Memory B cell (primary cell): ENCODE data around the gene NTNG2.

Experiments used
- ATAC-seq: fragments of 150-1000 bp; cut with Tn5 transposase; 2 replicates; pipeline ENCODE4 v1.10.0; 2021; ENCODE audit warnings: low read depth, mild to moderate bottlenecking, moderate library complexity
- DNase-seq, 2 donors: peaks; one replicate each; pipeline ENCODE4 v3.0.0; 2022; ENCODE audit warnings: low spot score in 2 of 2
- H3K27ac Mint-ChIP-seq: one replicate; pipeline ENCODE4 v1.8.0; 2022; ENCODE audit warnings: mild to moderate bottlenecking, moderate library complexity, mixed read lengths
- H3K27me3 Mint-ChIP-seq: one replicate; pipeline ENCODE4 v1.8.0; 2022; ENCODE audit warnings: mixed read lengths
- H3K36me3 Mint-ChIP-seq: one replicate; pipeline ENCODE4 v1.8.0; 2022; ENCODE audit warnings: mild to moderate bottlenecking, mixed read lengths
- H3K4me1 Mint-ChIP-seq: one replicate; pipeline ENCODE4 v1.8.0; 2022; ENCODE audit warnings: mixed read lengths
- H3K4me3 Mint-ChIP-seq: one replicate; pipeline ENCODE4 v1.8.0; 2022; ENCODE audit warnings: mild to moderate bottlenecking, moderate library complexity, mixed read lengths
- H3K9me3 Mint-ChIP-seq: one replicate; pipeline ENCODE4 v1.8.0; 2022; ENCODE audit warnings: mixed read lengths

NTNG2 gene

GRCh38 chr9:132210472-132211145 lies 48.8 kb downstream of the NTNG2 start:
- no peaks in the 10 kb centered on the region for H3K4me1 Mint-ChIP-seq
- no peak for DNase-seq
- no peak for ATAC-seq
- H3K36me3 Mint-ChIP-seq: no peaks in the 10 kb centered on the region
- no peak overlapping the region for H3K27ac Mint-ChIP-seq
- H3K9me3 Mint-ChIP-seq: no peaks in the 10 kb centered on the region
- peaks cover 12% of the 10 kb centered on the region for H3K27me3 Mint-ChIP-seq
- H3K4me3 Mint-ChIP-seq: no peak overlapping the region

- no peak overlapping the region for H3K27ac Mint-ChIP-seq
- no peak overlapping the region for H3K4me3 Mint-ChIP-seq
- ATAC-seq: no peak
- H3K27me3 Mint-ChIP-seq: peaks cover 17% of the 10 kb centered on the region
- no peaks in the 10 kb centered on the region for H3K36me3 Mint-ChIP-seq
- H3K4me1 Mint-ChIP-seq: no peaks in the 10 kb centered on the region
- H3K9me3 Mint-ChIP-seq: no peaks in the 10 kb centered on the region
- no peak for DNase-seq
These were observed 49.7 kb downstream of the NTNG2 start for GRCh38 chr9:132211570-132211969.

DNA sequence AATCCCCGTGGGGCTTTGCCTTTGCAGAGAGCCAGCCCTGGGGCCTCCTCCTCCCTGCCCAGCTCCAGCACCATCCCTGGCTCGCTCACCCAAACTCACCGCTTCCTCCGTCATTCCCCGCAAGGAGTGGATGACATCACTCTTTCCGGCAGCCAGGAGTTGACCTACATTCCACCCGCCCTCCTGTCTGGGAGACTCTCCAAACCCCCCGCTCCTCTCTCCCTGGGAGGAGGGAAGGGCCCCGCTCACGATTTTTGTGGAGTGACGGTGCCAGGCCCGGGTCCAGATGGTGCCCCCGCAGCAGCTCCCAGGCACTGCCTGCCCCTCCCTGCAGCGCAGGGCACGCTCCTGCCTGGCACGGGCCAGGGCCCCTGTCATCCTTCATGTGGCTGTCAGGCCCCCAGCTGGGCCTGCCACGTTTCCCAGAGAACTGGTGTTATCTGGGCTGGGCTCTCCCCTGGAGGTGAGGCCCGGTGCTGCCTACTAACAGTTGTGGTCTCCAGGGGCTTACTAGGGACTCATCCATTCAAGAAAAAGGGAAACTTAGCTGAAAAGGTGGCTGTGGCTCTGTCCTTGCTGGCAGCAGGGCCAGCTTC lies 52.3 kb downstream of the NTNG2 start:
- H3K27me3 Mint-ChIP-seq: peaks cover 10% of the 10 kb centered on the region
- H3K4me3 Mint-ChIP-seq: no peak overlapping the region
- H3K36me3 Mint-ChIP-seq: no peaks in the 10 kb centered on the region
- H3K4me1 Mint-ChIP-seq: no peaks in the 10 kb centered on the region
- H3K9me3 Mint-ChIP-seq: no peaks in the 10 kb centered on the region
- no peak for DNase-seq
- H3K27ac Mint-ChIP-seq: no peak overlapping the region
- no peak for ATAC-seq

GRCh38 chr9:132216861-132217619 lies 55.2 kb downstream of the NTNG2 start:
- no peak overlapping the region for H3K4me3 Mint-ChIP-seq
- peaks cover 12% of the 10 kb centered on the region for H3K27me3 Mint-ChIP-seq
- DNase-seq (no peak), ATAC-seq (no peak)
- no peaks in the 10 kb centered on the region for H3K36me3 Mint-ChIP-seq
- H3K4me1 Mint-ChIP-seq: no peaks in the 10 kb centered on the region
- H3K9me3 Mint-ChIP-seq: no peaks in the 10 kb centered on the region
- H3K27ac Mint-ChIP-seq: no peak overlapping the region

GRCh38 chr9:132218208-132218607 lies 56.4 kb downstream of the NTNG2 start:
- Mint-ChIP-seq H3K4me3 (no peak overlapping the region), H3K9me3 (no peaks in the 10 kb centered on the region), H3K27me3 (peaks cover 7% of the 10 kb centered on the region), H3K36me3 (no peaks in the 10 kb centered on the region), H3K4me1 (no peaks in the 10 kb centered on the region), H3K27ac (no peak overlapping the region)
- DNase-seq (no peak), ATAC-seq (no peak)

- ATAC-seq (no peak), DNase-seq (no peak)
- Mint-ChIP-seq H3K36me3 (no peaks in the 10 kb centered on the region), H3K9me3 (no peaks in the 10 kb centered on the region), H3K27me3 (peaks cover 6% of the 10 kb centered on the region), H3K4me1 (no peaks in the 10 kb centered on the region), H3K27ac (no peak overlapping the region), H3K4me3 (no peak overlapping the region)
These were observed 60.1 kb downstream of the NTNG2 start for GRCh38 chr9:132221941-132222340.

GRCh38 chr9:132224645-132225044 lies 62.8 kb downstream of the NTNG2 start:
- H3K4me3 Mint-ChIP-seq: no peak overlapping the region
- DNase-seq: no peak
- H3K9me3 Mint-ChIP-seq: no peaks in the 10 kb centered on the region
- peaks cover 15% of the 10 kb centered on the region for H3K27me3 Mint-ChIP-seq
- H3K4me1 Mint-ChIP-seq: no peaks in the 10 kb centered on the region
- no peak for ATAC-seq
- H3K27ac Mint-ChIP-seq: no peak overlapping the region
- no peaks in the 10 kb centered on the region for H3K36me3 Mint-ChIP-seq

- Mint-ChIP-seq H3K9me3 (no peaks in the 10 kb centered on the region), H3K27ac (no peak overlapping the region), H3K27me3 (peaks cover 14% of the 10 kb centered on the region), H3K4me1 (no peaks in the 10 kb centered on the region), H3K4me3 (no peak overlapping the region), H3K36me3 (no peaks in the 10 kb centered on the region)
- ATAC-seq (no peak), DNase-seq (no peak)
These were observed 64.9 kb downstream of the NTNG2 start for GRCh38 chr9:132226571-132227430.

DNA sequence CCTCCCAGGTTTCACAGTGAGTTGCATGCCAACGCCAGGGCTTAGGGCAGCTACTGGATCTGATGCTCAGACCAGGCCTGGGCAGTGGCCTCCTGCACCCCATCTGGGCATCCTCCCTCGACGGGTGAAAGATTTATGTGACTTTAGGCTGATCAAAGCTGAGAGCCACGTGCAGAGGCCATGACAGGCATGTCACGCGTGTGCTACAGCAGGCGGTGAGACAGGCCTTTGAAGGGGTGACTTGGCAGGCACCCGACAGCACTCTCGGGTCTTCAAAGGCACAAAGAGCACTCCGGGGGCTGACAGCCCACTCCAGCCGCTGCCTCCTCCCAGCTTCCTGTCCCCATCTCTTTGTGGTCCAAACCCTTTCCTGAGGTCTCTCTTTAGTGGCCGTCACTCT lies 66.2 kb downstream of the NTNG2 start:
- no peak overlapping the region for H3K27ac Mint-ChIP-seq
- DNase-seq (no peak), ATAC-seq (no peak)
- H3K4me3 Mint-ChIP-seq: no peak overlapping the region
- H3K36me3 Mint-ChIP-seq: no peaks in the 10 kb centered on the region
- peaks cover 14% of the 10 kb centered on the region for H3K27me3 Mint-ChIP-seq
- no peaks in the 10 kb centered on the region for H3K4me1 Mint-ChIP-seq
- H3K9me3 Mint-ChIP-seq: no peaks in the 10 kb centered on the region

- no peaks in the 10 kb centered on the region for H3K9me3 Mint-ChIP-seq
- peaks cover 12% of the 10 kb centered on the region for H3K27me3 Mint-ChIP-seq
- ATAC-seq (no peak), DNase-seq (no peak)
- no peaks in the 10 kb centered on the region for H3K4me1 Mint-ChIP-seq
- no peak overlapping the region for H3K27ac Mint-ChIP-seq
- H3K36me3 Mint-ChIP-seq: no peaks in the 10 kb centered on the region
- no peak overlapping the region for H3K4me3 Mint-ChIP-seq
These were observed 68.7 kb downstream of the NTNG2 start for GRCh38 chr9:132230605-132231004.

DNA sequence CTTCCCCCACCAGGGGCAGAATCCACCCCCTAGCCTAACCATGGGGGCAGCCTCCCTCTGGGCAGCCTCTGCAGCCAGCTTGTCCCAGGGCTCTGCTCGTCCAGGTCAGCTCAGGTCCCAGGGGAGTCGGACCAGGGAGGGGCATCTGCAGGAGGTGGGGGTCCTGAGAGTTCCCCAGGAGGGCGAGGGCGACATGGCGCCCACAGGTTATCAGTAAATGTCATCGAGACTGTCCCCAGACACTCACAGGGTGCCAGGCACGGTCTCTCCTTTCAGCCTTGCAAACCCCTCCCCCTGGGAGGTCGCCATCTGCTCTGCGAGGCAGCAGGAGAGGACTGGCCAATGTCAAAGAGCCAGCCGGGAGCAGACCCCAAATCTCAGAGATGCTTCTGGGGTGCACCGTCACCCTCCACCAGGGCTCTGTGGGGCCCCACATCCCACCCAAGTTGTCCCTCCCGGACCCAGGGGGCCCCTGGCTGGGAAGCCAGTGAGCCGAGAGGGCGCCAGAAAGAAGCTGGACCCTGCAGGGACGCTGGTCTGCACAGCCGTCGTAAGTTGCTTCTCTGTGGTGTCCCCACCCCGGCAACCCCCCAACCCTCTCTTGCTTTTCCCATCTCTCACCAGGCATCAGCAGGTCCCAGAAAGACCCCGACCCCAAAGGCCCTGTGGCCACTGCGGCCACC lies 69.3 kb downstream of the NTNG2 start:
- Mint-ChIP-seq H3K27me3 (peaks cover 12% of the 10 kb centered on the region), H3K27ac (no peak overlapping the region), H3K36me3 (no peaks in the 10 kb centered on the region), H3K4me1 (peaks cover 3% of the 10 kb centered on the region), H3K9me3 (no peaks in the 10 kb centered on the region), H3K4me3 (no peak overlapping the region)
- ATAC-seq (no peak), DNase-seq (no peak)

GRCh38 chr9:132232522-132232921 lies 70.7 kb downstream of the NTNG2 start:
- peaks cover 7% of the 10 kb centered on the region for H3K27me3 Mint-ChIP-seq
- H3K36me3 Mint-ChIP-seq: no peaks in the 10 kb centered on the region
- no peaks in the 10 kb centered on the region for H3K9me3 Mint-ChIP-seq
- H3K4me1 Mint-ChIP-seq: peaks cover 3% of the 10 kb centered on the region
- no peak overlapping the region for H3K4me3 Mint-ChIP-seq
- ATAC-seq: no peak
- no peak for DNase-seq
- H3K27ac Mint-ChIP-seq: no peak overlapping the region

DNA sequence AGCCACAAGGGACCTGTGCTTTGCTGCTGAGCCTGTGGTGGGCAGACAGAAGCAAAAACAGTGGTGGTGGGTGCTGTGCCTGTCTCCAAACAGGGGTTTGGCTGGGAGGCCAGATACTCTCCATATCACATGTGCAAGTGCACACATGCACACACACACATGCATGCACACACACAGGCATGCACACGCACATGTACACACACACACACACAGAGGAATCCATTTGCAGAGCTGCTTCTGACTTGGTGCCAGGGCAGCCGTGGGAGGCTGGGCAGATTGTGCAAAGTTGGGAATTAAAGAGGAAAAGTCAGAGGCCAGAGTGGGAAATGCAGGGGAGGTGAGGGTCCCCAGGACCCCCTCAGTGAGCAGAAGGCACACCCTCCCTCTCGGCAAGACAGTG lies 71.3 kb downstream of the NTNG2 start:
- no peak for ATAC-seq
- peaks cover 6% of the 10 kb centered on the region for H3K27me3 Mint-ChIP-seq
- H3K9me3 Mint-ChIP-seq: no peaks in the 10 kb centered on the region
- no peak for DNase-seq
- H3K36me3 Mint-ChIP-seq: no peaks in the 10 kb centered on the region
- no peak overlapping the region for H3K27ac Mint-ChIP-seq
- peaks cover 3% of the 10 kb centered on the region for H3K4me1 Mint-ChIP-seq
- H3K4me3 Mint-ChIP-seq: no peak overlapping the region
